Hippocampal formation (tissue), 2 donors: ENCODE data around the gene LRR1.
"Not testable (repeated sequence)": the region's sequence is repeated elsewhere in the genome, so short reads cannot be mapped to it uniquely, and the experiment has no call there.

Experiments used
- DNase-seq, 2 donors: peaks; one replicate each; lab custom pipeline; 2025; lab: John Stamatoyannopoulos, UW

Gene LRR1

DNA sequence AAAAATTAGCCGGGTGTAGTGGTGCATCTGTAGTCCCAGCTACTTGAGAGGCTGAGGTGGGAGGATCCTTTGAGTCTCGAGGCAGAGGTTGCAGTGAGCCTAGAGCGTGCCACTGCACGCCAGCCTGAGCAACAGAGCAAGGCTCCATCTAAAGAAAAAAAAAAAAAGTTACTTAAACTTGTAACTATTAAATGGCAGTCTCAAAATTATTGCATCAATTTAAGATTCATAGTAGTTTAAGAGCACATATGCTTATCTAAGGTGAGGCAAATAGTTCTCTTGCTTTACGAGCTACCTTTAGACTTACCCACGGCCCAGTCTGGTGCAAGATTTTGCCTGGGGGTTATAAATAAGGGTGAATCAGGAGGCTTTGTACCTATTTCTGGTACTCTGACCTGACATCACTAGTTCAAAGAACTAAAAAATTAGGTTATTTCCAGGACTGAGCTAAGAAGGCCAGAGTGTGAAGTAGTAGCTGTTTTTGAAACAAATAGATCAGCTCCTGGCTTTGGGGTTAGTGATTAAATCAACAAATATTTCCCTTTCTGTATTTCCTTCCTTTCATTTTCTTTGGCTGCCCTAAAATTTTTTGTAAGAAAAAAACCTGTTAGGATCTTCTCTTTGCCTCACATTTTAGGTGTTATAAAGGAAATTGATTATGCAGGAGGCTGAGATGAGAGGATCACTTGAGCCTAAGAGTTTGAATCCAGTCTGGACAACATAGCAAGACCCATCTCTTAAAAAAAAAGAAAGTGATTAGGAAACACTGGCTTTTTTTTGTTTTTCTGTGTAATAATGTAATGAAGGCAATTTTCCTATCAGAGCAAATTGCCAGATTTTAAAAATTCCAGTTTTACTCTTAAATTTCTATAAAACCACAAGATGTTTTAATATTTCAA, 25.4 kb downstream of the LRR1 start:
- no peak for DNase-seq

- peak; percentile 86 to 96 for DNase-seq
These were observed 35.2 kb downstream of the LRR1 start for GRCh38 chr14:49633640-49634546.

GRCh38 chr14:49634547-49635334, 36.0 kb downstream of the LRR1 start, which contains the start of gene DNAAF2:
Gene DNAAF2, minus strand, starts transcription at chr14:49635244. Its CDS starts 95 bp downstream, at chr14:49635149.
- DNase-seq: peak in 1 of 2 donors; percentile 21

- no peak for DNase-seq
These were observed 38.1 kb downstream of the LRR1 start for GRCh38 chr14:49636866-49637265.

DNA sequence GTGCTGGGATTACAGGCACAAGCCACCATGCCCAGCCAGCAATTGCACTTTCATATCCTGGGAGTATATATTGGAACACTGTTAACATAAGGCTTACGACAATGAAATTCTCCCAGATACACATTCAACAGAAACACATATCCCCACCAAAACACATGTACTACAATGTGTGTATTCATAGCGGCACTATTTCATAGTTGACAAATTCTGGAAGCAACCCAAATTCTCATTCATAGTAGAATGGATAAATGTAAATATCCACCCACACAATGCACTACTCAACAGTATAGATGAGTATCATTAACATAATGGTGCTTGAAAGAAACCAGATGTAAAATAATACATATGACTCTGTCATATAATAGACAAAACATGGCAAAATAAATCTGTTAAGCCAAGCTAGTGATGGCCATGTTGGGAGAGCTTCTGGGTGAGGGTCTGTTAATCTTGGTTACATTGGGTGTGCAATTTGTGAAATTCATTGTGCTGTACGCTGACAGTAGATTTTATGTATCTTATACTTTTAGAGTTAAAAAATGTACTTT, 38.9 kb downstream of the LRR1 start:
- no peak for DNase-seq

GRCh38 chr14:49640540-49641417, 42.0 kb downstream of the LRR1 start:
- DNase-seq: no peak

- DNase-seq: no peak
These were observed 43.0 kb downstream of the LRR1 start for GRCh38 chr14:49641697-49642129.

DNA sequence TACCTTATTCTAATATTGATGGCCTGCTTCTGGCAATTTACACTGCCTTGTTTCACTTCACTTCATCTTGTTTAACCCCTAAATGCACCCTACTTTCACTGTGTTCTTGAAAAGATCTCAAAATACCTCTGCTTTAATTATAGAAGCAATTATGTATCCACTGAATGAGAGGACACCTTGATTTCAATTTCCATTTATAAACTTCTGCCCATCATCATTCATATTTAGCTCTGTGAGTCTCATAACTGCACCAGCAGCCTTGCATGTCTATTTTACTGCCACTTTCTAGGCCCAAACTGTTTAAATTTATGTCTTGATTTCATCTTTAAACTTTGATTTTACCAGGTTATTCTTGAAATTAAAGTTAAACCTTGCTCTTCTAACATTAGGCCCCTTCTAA, 43.4 kb downstream of the LRR1 start:
- no peak for DNase-seq

DNA sequence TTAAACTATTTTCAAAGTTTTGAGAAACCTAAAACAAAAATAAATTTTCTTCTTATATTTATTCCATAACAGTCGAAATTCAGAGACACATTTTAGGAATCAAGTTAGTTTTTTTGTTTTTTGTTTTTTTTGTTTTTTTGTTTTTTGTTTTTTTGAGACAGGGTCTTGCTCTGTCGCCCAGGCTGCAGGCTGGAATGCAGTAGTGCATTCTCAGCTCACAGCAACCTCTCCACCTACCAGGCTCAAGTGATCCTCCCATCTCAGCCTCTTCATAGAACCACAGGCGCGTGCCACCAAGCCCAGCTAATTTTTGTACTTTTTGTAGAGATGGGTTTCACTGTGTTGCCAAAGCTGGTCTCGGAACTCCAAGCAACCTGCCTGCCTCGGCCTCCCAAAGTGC, 54.8 kb downstream of the LRR1 start:
- DNase-seq: no peak

- no peak for DNase-seq
These were observed 55.8 kb downstream of the LRR1 start for GRCh38 chr14:49654511-49654910.

DNA sequence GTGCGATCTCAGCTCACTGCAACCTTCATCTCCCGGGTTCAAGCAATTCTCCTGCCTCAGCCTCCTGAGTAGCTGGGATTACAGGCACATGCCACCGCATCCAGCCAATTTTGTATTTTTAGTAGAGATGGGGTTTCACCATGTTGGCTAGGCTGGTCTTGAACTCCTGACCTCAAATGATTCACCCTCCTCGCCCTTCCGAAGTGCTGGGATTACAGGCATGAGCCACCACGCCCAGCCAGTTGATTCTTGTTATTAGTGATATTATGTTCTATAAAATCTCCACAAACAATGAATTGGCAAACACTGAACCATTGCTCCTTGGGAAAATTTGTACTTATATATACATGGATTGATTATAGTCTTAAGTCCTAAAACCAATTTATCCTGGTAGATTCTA, 58.8 kb downstream of the LRR1 start:
- not testable (repeated sequence) for DNase-seq

GRCh38 chr14:49659526-49660455, 61.1 kb downstream of the LRR1 start:
- no peak for DNase-seq
